A549 (cell line): ENCODE data around the gene DIP2C. TPM values are rescaled to one million over a fixed set of nuclear protein-coding genes. Genes with fewer than 3 reads are reported as not detected.
A peak's percentile ranks its signal among the peaks of the same experiment; 100 is the strongest.

Source experiments
- ATAC-seq, 2 experiments: fragments of 200-7000 bp in 1 of 2; fragments of >200 bp in 1 of 2; cut with Nextera tagmentation in 1 of 2; cut with Tn5 transposase in 1 of 2; 3 replicates each; pipeline versions ENCODE4 v1.8.0 to v1.9.1; 2018 to 2020; ENCODE audit warnings: mild to moderate bottlenecking in 1 of 2, moderate library complexity in 1 of 2
- CTCF ChIA-PET: fragments of 300-600 bp; sonication (Branson Sonifier 250); formaldehyde crosslinking; extraction: SDS; loops from one replicate; lab custom pipeline; 2021; ENCODE audit warnings: antibody characterized with exemption, inconsistent platforms; lab: Yijun Ruan, JAX
- POLR2A ChIA-PET: fragments of 350-600 bp; formaldehyde crosslinking; extraction: SDS; loops from one replicate; lab custom pipeline; 2021; ENCODE audit warnings: antibody characterized with exemption, inconsistent platforms; lab: Yijun Ruan, JAX
- DNase-seq, 2 experiments: peaks; one replicate each; pipeline versions ENCODE4 v3.0.0 to v3.0.0-alpha.2; 2011 to 2016; ENCODE audit warnings: low read depth in 1 of 2, low spot score in 1 of 2
- FAIRE-seq: peaks from 2 replicates; lab custom pipeline; 2011; peaks lifted over from hg19 to GRCh38; lab: Jason Lieb, UNC
- H3K27ac ChIP-seq, 2 experiments: fragments of >200 bp; sonication (Bioruptor Twin); formaldehyde crosslinking; 3 replicates each; pipeline ENCODE4 v1.5.1; 2016 to 2017
- H3K4me1 ChIP-seq: fragments of >200 bp; sonication (Bioruptor Twin); formaldehyde crosslinking; 3 replicates; pipeline ENCODE4 v1.6.1; 2016
- H3K4me2 ChIP-seq: fragments of >200 bp; sonication (Bioruptor Twin); formaldehyde crosslinking; 3 replicates; pipeline ENCODE4 v1.6.1; 2016
- H3K4me3 ChIP-seq: fragments of >200 bp; sonication (Bioruptor Twin); formaldehyde crosslinking; 3 replicates; pipeline ENCODE4 v1.5.1; 2016
- H3K9me3 ChIP-seq: fragments of >200 bp; sonication (Bioruptor Twin); formaldehyde crosslinking; 3 replicates; pipeline ENCODE4 v1.6.1; 2016
- CBX2 ChIP-seq: fragments of 200-600 bp; sonication (generic); IDR thresholded peaks from 2 replicates; pipeline ENCODE4 v1.6.1; 2016; ENCODE audit warnings: low read depth, mild to moderate bottlenecking, borderline replicate concordance
- CBX8 ChIP-seq: fragments of 200-600 bp; sonication (generic); IDR thresholded peaks from 2 replicates; pipeline ENCODE4 v1.6.1; 2016
- CHD4 ChIP-seq: fragments of 200-600 bp; sonication (generic); IDR thresholded peaks from 2 replicates; pipeline ENCODE4 v1.6.1; 2016; ENCODE audit warnings: antibody characterized with exemption, mild to moderate bottlenecking, borderline replicate concordance
- ESRRA ChIP-seq: fragments of 150-350 bp; IDR thresholded peaks from 2 replicates; pipeline ENCODE4 v1.6.1; 2014; ENCODE audit warnings: mild to moderate bottlenecking, low read length, borderline replicate concordance
- HDAC2 ChIP-seq: fragments of 200-600 bp; sonication (generic); IDR thresholded peaks from 2 replicates; pipeline ENCODE4 v1.6.1; 2016
- HOXA7 ChIP-seq: fragments of 250-450 bp; sonication (Bioruptor Pico); IDR thresholded peaks from 2 replicates; pipeline ENCODE4 v1.5.0; 2020; ENCODE audit warnings: mild to moderate bottlenecking, moderate library complexity
- HOXB5 ChIP-seq: fragments of 250-450 bp; sonication (Bioruptor Pico); IDR thresholded peaks from 2 replicates; pipeline ENCODE4 v1.5.0; 2020; ENCODE audit warnings: mild to moderate bottlenecking, moderate library complexity
- JUN ChIP-seq, 2 experiments: fragments of >200 bp; sonication (Bioruptor Twin); formaldehyde crosslinking; IDR thresholded peaks; 2 replicates in 1 of 2; 3 replicates in 1 of 2; pipeline ENCODE4 v1.6.1; 2016 to 2017
- NFE2L2 ChIP-seq: fragments of 150-350 bp; conservative IDR thresholded peaks from 2 replicates; pipeline ENCODE4 v1.6.1; 2014; ENCODE audit warnings: low read length
- POLR2A ChIP-seq: IDR thresholded peaks from 2 replicates; pipeline ENCODE4 v1.6.1; 2012; ENCODE audit warnings: mild to moderate bottlenecking, low read length
- RAD21 ChIP-seq, 2 experiments: fragments of >200 bp in 1 of 2; sonication (Bioruptor Twin) in 1 of 2; formaldehyde crosslinking in 1 of 2; IDR thresholded peaks in 1 of 2; conservative IDR thresholded peaks in 1 of 2; 2 replicates in 1 of 2; 3 replicates in 1 of 2; pipeline ENCODE4 v1.6.1; 2012 to 2018; ENCODE audit warnings: inconsistent platforms in 1 of 2
- SREBF2 ChIP-seq: fragments of 450-650 bp; IDR thresholded peaks from 2 replicates; pipeline ENCODE4 v1.6.1; 2014; ENCODE audit warnings: mild to moderate bottlenecking, moderate library complexity
- TP53 ChIP-seq: fragments of 250-450 bp; sonication (Bioruptor Pico); IDR thresholded peaks from 2 replicates; pipeline ENCODE4 v1.5.0; 2021; ENCODE audit warnings: mild to moderate bottlenecking, moderate library complexity
- ZNF302 ChIP-seq: fragments of 250-450 bp; sonication (Bioruptor Pico); IDR thresholded peaks from 2 replicates; pipeline ENCODE4 v1.9.0; 2021; ENCODE audit warnings: inconsistent platforms, mild to moderate bottlenecking, moderate library complexity
- ZSCAN20 ChIP-seq: fragments of 250-450 bp; sonication (Bioruptor Pico); IDR thresholded peaks from 2 replicates; pipeline ENCODE4 v1.8.0; 2022; ENCODE audit warnings: mild to moderate bottlenecking, moderate library complexity
- WGBS: methylation state at CpG from one replicate; pipeline ENCODE4 v1.1.6; 2017; ENCODE audit errors: missing lambda C conversion rate; 5-methylcytosine and 5-hydroxymethylcytosine counted together
- polyA plus RNA-seq, 4 experiments: library from polyadenylated mRNA; depleted of rRNA in 3 of 4; stranded (reverse); fragments of >200 nt; fragmentation: RNase III in 1 of 4; extraction: RNeasy Plus Mini Kit Qiagen cat#74134 plus additional on column Dnase treatment in 1 of 4; gene quantifications; 2 replicates in 3 of 4; 3 replicates in 1 of 4; pipeline ENCODE4 v1.2.3, GENCODE V29; 2011 to 2017
- TF ChIP-seq, protein P1 (sequence below): fragments of >200 bp; sonication (Bioruptor Twin); formaldehyde crosslinking; IDR thresholded peaks from 3 replicates; pipeline ENCODE4 v1.5.1; 2016
- TF ChIP-seq, protein P2 (sequence below): fragments of >200 bp; sonication (Bioruptor Twin); formaldehyde crosslinking; IDR thresholded peaks from 2 replicates; pipeline ENCODE4 v1.6.1; 2016
- TF ChIP-seq, protein P3 (sequence below): fragments of 250-450 bp; sonication (Bioruptor Pico); IDR thresholded peaks from 2 replicates; pipeline ENCODE4 v1.5.0; 2021; ENCODE audit warnings: mild to moderate bottlenecking, moderate library complexity, borderline replicate concordance

Gene DIP2C
- polyA plus RNA-seq, 2 of the 4 experiments (the other 2 are of a cell fraction): 3.7 to 5.0 TPM

DNA sequence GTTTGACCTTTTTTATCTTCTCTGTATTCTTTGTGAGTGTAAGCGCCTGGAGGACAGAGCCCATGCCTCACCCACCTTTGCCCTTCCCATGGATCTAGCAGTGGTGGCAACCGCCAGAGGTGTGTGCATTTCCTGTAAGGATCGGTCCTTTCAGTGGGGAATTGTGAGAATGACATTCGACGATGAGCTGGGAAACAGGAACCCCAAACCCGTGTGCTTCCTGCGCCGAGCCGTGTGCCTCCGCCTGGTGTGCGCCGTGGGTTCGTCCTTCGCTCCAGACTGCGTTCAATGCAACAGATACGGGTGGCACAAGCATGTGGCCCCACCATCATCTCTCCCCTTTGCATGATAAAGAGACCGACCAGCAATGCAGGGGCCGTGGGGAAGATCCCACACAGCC is 1.7 kb upstream of the DIP2C start:
- ChIA-PET CTCF (no interaction called here), POLR2A (no interaction called here)
- no peak overlapping the region for H3K27ac ChIP-seq
- no peaks in the 10 kb centered on the region for H3K9me3 ChIP-seq
- WGBS: 94% methylated on average over 18 of the region's 18 CpGs
- FAIRE-seq (no peak), DNase-seq (no peak), ATAC-seq (no peak)
- no peak for TF ChIP-seq CBX2
- no peak for TF ChIP-seq ZNF302
- TF ChIP-seq, protein P1, sequence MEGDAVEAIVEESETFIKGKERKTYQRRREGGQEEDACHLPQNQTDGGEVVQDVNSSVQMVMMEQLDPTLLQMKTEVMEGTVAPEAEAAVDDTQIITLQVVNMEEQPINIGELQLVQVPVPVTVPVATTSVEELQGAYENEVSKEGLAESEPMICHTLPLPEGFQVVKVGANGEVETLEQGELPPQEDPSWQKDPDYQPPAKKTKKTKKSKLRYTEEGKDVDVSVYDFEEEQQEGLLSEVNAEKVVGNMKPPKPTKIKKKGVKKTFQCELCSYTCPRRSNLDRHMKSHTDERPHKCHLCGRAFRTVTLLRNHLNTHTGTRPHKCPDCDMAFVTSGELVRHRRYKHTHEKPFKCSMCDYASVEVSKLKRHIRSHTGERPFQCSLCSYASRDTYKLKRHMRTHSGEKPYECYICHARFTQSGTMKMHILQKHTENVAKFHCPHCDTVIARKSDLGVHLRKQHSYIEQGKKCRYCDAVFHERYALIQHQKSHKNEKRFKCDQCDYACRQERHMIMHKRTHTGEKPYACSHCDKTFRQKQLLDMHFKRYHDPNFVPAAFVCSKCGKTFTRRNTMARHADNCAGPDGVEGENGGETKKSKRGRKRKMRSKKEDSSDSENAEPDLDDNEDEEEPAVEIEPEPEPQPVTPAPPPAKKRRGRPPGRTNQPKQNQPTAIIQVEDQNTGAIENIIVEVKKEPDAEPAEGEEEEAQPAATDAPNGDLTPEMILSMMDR: no peak
- TF ChIP-seq TP53: no peak
- H3K4me1 ChIP-seq: peaks cover 14% of the 10 kb centered on the region
- no peak overlapping the region for H3K4me2 ChIP-seq
- H3K4me3 ChIP-seq: no peak overlapping the region

DNA sequence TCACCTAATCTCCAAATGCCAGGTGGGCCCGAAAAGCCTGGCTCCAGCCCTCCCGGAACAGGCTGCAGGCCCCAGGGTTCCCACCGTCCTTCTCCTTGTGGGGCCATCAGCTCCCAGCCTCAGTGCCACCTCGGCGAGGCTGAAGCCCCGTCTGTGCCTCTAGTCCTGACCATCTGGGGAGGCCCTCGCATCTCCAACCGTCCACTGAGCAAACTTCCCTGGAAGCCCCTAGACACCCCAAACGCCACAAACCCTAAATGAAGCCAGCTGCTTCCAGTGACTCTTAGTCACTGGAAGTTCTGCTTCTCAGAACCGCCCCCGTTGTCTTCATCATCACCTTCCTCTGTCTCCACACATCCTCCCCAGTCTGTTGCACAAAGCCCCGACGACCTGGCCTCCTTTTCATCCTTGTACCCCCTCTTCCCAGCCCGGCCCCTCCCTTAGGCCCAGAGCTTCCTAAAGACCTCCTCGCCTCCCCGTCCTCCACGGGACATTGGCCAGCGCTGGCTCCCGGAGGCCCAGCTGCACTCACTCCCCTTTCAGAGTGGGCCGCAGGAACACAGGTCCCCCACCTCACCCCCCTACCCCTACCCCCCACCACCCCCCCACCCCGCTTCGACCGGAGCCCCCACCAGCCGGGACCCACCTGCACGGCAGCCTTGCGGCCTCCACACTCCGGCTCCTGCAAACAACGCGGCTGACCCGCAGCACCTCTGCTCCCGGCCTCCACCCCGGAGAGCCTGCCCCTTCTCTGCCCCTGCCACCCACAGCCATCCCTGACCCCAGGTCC is 1.1 kb upstream of the DIP2C start:
- CTCF ChIA-PET: no interaction called here
- 94% methylated on average over 30 of the region's 32 CpGs for WGBS
- TF ChIP-seq ZSCAN20 (CRISPR knock-in tag) (no peak), ZNF302 (no peak), POLR2A (no peak), CBX8 (no peak), HDAC2 (no peak), HOXB5 (CRISPR knock-in tag) (no peak), CHD4 (no peak), SREBF2 (no peak), ESRRA (no peak), HOXA7 (CRISPR knock-in tag) (no peak), NFE2L2 (no peak), RAD21 (conservative IDR thresholded peaks at IDR 0.05 in 1 of 2, IDR thresholded peaks at IDR 0.05 in 1 of 2) (no peak)
- TF ChIP-seq, protein P2, sequence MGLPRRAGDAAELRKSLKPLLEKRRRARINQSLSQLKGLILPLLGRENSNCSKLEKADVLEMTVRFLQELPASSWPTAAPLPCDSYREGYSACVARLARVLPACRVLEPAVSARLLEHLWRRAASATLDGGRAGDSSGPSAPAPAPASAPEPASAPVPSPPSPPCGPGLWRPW: no peak
- TF ChIP-seq, protein P1: no peak
- TF ChIP-seq, protein P3, sequence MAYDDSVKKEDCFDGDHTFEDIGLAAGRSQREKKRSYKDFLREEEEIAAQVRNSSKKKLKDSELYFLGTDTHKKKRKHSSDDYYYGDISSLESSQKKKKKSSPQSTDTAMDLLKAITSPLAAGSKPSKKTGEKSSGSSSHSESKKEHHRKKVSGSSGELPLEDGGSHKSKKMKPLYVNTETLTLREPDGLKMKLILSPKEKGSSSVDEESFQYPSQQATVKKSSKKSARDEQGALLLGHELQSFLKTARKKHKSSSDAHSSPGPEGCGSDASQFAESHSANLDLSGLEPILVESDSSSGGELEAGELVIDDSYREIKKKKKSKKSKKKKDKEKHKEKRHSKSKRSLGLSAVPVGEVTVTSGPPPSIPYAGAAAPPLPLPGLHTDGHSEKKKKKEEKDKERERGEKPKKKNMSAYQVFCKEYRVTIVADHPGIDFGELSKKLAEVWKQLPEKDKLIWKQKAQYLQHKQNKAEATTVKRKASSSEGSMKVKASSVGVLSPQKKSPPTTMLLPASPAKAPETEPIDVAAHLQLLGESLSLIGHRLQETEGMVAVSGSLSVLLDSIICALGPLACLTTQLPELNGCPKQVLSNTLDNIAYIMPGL (CRISPR knock-in tag): no peak
- TF ChIP-seq, all 56 proteins: peak for 0
- peak overlapping the region; percentile 57 to 94 for H3K27ac ChIP-seq
- ATAC-seq: peak; percentile 2 to 26; a peak in 3 of 6 replicates
- peak overlapping the region; percentile 98 for H3K4me3 ChIP-seq
- peak overlapping the region; percentile 73 for H3K4me2 ChIP-seq
- no peak for FAIRE-seq
- peaks cover 14% of the 10 kb centered on the region for H3K4me1 ChIP-seq
- POLR2A ChIA-PET: no interaction called here
- H3K9me3 ChIP-seq: no peaks in the 10 kb centered on the region
- DNase-seq: no peak

DNA sequence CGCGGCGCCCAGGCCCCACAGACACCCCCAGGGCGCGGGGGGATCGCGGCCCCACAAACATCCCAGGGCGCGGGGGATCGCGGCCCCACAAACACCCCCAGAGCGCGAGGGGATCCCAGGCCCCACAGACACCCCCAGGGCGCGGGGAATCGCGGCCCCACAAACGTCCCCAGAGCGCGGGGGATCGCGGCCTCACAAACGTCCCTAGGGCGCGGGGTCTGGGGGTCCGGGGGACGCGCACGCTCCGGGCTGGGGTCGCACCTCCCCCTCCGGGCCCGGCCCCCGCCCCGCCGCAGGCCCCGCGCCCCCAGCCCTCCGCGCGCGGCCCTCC is 382 bp downstream of the DIP2C start:
- FAIRE-seq (no peak), ATAC-seq (peak; percentile 5 to 30; a peak in 4 of 6 replicates), DNase-seq (no peak)
- POLR2A ChIA-PET: no interaction called here
- Histone ChIP-seq H3K4me2 (peak overlapping the region; percentile 89), H3K27ac (peak overlapping the region; percentile 89 to 94), H3K4me1 (peaks cover 19% of the 10 kb centered on the region), H3K4me3 (peak overlapping the region; percentile 98), H3K9me3 (no peaks in the 10 kb centered on the region)
- WGBS: no CpG with 5 or more reads among the region's 42 CpGs
- TF ChIP-seq JUN (IDR thresholded peaks at IDR 0.05) (no peak; a peak in 1 of 5 replicates), HDAC2 (peak; percentile 14; the same call in 1 of the 2 replicates)
- CTCF ChIA-PET: no interaction called here
